Measurements from ENCODE around the gene CDKN2B-AS1. TPM values are rescaled to one million over a fixed set of nuclear protein-coding genes. Genes with fewer than 3 reads are reported as not detected.

CDKN2B-AS1 gene
- polyA plus RNA-seq, 12 donors: 0.17 to 0.29 (median 0.19) TPM; not detected in 7

- no peak for DNase-seq
Observed at GRCh38 chr9:22148876-22149637, 154.5 kb downstream of the CDKN2B-AS1 start.

- DNase-seq: no peak
Observed at GRCh38 chr9:22154064-22154463, 159.5 kb downstream of the CDKN2B-AS1 start.

- DNase-seq: no peak
Observed at GRCh38 chr9:22156586-22156985, 162.0 kb downstream of the CDKN2B-AS1 start.

- no peak for DNase-seq
Observed at GRCh38 chr9:22157276-22157675, 162.7 kb downstream of the CDKN2B-AS1 start.

GRCh38 chr9:22157828-22158227 lies 163.2 kb downstream of the CDKN2B-AS1 start:
- no peak for DNase-seq

- no peak for DNase-seq
Observed at GRCh38 chr9:22158271-22158670, 163.7 kb downstream of the CDKN2B-AS1 start.

- no peak for DNase-seq
Observed at GRCh38 chr9:22158927-22159346, 164.3 kb downstream of the CDKN2B-AS1 start.

GRCh38 chr9:22159586-22159985 lies 165.0 kb downstream of the CDKN2B-AS1 start:
- DNase-seq: no peak

- no peak for DNase-seq
Observed at GRCh38 chr9:22160221-22160620, 165.6 kb downstream of the CDKN2B-AS1 start.

GRCh38 chr9:22165144-22165543 lies 170.6 kb downstream of the CDKN2B-AS1 start:
- no peak for DNase-seq

GRCh38 chr9:22169243-22169642 lies 174.7 kb downstream of the CDKN2B-AS1 start:
- no peak for DNase-seq

- DNase-seq: no peak
Observed at GRCh38 chr9:22169727-22170503, 175.3 kb downstream of the CDKN2B-AS1 start.

Other genes starting within 250 kb of the CDKN2B-AS1 start
- gene MTAP, start 192.2 kb upstream of the CDKN2B-AS1 start, polyA plus RNA-seq (ENCODE audit: insufficient read length in 12 of 12): 10 to 100 TPM in 11 of 12 donors, not detected in 1; 21.2 to 55.2 (median 28.1) TPM
- 1 to 10 TPM in 1 of 12 donors, under 1 TPM in 5, not detected in 6; 0.24 to 1.6 (median 0.37) TPM for gene CDKN2A, start 399 bp upstream of the CDKN2B-AS1 start, polyA plus RNA-seq (ENCODE audit: insufficient read length in 12 of 12)
- 10 to 100 TPM in 2 of 12 donors, 1 to 10 TPM in 2, under 1 TPM in 7, not detected in 1; 0.16 to 17.1 (median 0.67) TPM for gene CDKN2B, start 14.5 kb downstream of the CDKN2B-AS1 start, polyA plus RNA-seq (ENCODE audit: insufficient read length in 12 of 12)